NCI-H526 treated with DMSO at 0.1 percent for 48 hours (cell line): Measurements from ENCODE around the gene ARL15.
A peak's percentile ranks its signal among the peaks of the same experiment; 100 is the strongest.

Experiments used
- DNase-seq: peaks from one replicate; lab custom pipeline; 2025; lab: John Stamatoyannopoulos, UW

The ARL15 gene

GRCh38 chr5:54313311-54314270 is 3.2 kb upstream of the ARL15 start:
- no peak for DNase-seq

GRCh38 chr5:54312499-54312898 is 2.1 kb upstream of the ARL15 start:
- DNase-seq, result no peak

DNA sequence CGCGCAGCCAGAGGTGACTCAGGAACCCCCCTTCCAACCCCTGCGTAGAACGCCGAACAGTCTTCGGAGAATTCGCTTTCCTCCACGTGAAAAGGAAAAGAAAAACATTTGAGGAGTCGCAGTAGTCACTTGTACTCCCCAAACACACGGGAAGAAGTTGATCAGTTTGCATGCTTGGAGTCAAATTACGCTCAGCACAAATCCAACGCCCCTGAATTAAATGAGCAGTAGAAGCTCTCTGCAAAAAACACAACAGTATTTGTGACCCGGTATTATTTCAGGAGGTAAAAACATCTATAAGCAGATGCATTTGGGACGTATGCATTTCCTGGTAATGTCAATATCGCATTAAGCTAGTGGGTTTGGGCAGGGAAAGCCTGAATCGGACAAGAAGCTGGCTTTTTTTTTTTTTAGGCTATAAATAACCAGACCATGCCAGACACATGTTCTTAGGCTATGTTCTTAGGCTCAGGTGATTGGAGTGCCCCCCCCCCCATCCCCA is 854 bp upstream of the ARL15 start:
- no peak for DNase-seq

GRCh38 chr5:54309691-54310432 is 511 bp downstream of the ARL15 start:
- peak; percentile 32 for DNase-seq

DNA sequence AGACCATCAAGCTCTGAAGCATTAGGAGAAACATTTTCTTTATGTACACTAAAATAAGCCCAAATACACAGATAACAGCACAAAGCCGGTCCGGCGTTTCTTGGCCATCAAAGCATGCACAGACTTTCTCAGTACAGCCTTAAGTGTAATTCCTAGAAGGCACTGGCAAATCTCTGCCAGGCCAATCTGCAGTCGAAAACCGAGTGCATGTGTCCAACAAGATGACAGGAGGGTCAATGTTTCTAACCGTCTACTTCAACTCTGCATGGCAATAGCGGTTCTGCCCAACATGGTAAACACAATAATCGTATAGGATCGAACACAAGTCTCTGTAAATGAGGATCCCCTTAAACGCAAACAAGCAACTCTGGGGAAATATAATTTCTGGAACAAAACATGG is 1.1 kb downstream of the ARL15 start:
- no peak for DNase-seq

DNA sequence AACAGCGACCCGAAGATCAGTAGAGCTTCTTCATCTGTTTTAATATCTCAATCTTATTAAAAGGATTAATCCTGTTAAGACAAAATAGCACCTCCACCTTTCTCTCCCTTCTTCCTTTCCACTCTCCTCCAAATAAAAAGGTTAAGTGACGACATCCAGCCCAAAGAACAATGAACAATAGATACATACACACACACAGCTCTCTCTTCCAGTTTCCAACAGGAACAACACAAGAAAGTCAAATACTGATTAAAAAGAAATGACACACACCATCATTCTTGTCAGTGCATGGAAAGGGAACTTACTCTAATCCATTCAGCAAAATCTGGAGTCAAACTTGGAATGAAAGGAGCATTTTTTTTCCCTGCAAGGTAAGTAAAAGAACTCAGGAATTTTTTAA is 2.8 kb downstream of the ARL15 start:
- DNase-seq, result no peak

- DNase-seq, result no peak
Measured at GRCh38 chr5:54306893-54307292, 3.5 kb downstream of the ARL15 start.

DNA sequence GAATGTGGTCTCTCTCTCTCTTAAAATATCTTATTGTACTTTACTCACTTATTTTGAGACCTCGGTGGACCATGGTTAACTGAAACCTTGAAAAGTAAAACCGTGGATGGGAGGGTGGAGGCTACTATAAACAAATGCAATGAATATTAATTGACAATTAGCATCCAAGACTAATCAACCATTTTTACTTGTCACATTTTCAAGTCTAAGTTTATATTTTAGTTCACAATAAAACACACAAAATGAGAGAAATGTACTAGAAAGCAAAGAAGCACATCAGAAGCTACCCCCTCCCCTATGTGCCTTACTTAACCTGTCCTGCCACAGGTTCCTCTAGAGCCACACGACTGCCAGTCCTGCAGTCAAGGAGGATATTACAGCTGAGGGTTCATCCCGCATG is 4.6 kb downstream of the ARL15 start:
- DNase-seq, result no peak

DNA sequence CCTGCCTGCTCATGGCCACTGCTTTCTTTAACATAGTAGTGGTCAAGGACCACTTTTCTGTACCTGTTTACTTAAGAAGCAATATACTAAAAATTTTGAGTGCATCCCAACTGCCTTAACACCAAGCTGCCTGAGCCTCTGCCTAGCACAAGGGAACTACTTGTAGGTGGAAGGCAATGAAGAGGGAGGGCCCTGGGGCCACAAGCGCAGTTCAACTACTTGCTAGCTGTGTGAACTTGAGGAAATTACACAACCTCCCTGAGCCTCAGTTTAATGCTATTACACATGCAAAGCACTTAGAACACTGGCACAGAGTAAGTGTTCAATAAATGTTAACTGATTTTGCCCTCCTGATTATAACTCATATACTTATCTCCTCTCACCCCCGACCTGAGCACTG is 6.3 kb downstream of the ARL15 start:
- no peak for DNase-seq

GRCh38 chr5:54302267-54302687 is 8.1 kb downstream of the ARL15 start:
- no peak for DNase-seq

DNA sequence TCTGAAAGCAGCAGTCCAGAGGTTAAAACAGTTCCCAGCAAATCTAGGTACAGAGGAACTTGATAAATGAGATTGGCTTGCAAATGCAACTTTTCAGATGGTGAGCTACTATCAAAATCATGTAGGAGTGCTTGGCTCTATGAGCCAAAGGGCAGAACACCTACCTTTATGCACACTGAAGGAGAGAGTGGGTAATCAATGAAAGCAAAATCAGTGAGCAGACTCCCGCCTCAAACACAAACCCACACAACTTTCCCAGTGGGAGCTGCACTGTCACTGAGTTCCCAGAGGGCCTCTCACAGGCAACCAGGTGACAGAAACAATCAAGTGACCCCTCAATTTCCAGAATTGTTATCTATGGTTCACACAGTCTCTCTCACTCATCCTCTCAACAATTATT is 8.5 kb downstream of the ARL15 start:
- no peak for DNase-seq

- DNase-seq, result no peak
Measured at GRCh38 chr5:54301220-54301619, 9.2 kb downstream of the ARL15 start.

GRCh38 chr5:54298947-54299346 is 11.4 kb downstream of the ARL15 start:
- DNase-seq, result no peak

- DNase-seq, result peak; percentile 86
Measured at GRCh38 chr5:54296386-54296785, 14.0 kb downstream of the ARL15 start.

DNA sequence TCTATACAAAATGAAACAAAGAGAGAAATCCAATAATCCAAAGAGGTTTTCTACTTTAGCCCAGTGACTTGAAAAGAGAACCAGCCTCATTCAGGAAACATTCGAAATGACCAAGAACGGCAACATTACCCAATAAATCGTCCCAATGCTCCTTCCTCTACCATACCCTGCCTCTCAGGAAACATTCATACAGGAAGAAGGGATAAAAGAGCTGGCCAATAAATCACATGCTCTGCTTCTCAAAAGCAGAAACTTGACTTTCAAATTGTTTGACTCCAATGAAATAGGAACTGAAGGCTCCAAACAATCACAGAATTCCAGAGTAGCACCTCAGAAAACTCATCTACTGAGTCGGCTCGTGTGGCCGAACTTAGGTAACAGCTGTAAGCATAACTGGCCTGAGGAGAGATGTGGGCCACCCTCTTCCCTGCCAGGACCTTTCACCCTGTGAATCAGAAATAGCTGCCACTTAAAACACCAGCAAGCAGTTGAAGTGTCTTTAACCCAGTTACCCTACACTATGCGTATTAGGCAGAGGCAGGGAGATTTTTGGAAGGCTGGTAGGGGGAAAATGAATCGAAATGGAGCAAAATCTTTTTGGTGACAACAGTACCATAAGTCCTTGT is 14.6 kb downstream of the ARL15 start:
- no peak for DNase-seq

DNA sequence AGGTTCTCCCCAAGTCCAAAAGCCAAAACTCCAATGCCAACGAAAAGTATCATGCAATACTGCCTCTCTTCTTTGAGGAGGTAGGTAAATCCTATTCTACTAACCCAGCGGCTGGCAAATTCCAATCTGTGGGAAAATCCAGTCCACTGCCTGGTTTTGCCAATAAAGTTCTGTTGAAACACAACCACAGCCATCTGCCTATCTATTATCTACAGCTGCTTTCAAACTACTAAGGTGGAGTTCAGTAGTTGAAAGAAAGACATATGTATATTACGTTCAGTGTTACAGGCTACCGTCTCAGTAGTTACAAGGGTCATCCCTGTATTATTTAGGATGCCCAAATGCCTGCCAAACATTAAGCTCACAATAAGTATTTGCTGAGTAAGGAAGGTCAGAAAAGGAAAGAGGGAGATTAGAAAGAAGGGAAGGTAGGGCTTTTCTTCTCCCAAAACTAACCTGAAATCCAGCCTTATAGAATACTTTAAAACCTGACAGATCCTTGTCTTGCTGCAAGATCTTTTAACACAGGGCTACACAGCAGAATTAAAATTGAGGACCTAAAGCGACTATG is 16.2 kb downstream of the ARL15 start:
- no peak for DNase-seq

- DNase-seq, result no peak
Measured at GRCh38 chr5:54292866-54293265, 17.5 kb downstream of the ARL15 start.

DNA sequence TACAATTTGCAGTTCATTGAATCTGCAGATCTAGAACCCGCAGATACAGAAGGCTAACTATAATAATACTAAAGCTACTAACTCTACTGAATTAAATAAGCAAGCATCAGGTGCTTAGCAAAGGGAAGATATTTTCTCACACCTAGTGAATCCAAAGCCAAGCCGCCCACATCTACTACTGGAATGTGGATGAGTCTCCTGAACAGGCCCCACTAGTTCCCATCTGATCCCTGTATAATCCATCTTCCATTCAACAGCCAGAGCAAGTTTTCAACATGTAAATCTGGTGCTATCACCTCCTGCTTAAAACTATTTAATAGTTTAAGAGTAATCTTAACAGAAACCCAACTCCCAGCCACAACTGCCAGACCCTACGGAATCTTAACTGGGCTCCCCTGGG is 18.9 kb downstream of the ARL15 start:
- no peak for DNase-seq

GRCh38 chr5:54289769-54290168 is 20.6 kb downstream of the ARL15 start:
- DNase-seq, result no peak

GRCh38 chr5:54288568-54289217 is 21.7 kb downstream of the ARL15 start:
- DNase-seq, result no peak

DNA sequence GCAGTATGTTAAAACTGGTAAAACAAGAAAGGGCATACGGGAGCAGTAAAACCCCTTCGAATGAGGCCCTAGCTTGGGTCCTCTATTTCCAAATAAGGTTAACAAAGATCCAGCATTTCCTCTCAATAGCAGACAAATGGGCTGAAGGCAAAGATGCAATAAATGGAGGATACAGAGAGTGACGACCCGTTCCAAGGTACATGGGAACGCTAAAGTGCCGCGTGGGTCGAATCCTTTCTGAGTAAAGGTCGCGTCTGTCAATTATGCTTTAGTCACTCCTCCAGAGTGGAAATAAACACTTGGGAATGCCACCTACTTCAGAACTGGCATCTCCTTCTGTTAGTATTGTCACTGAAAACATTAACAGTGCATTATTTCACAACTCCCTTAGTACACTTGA is 24.7 kb downstream of the ARL15 start:
- no peak for DNase-seq

- no peak for DNase-seq
Measured at GRCh38 chr5:54284586-54284985, 25.8 kb downstream of the ARL15 start.
